HG03064 (cell line): ENCODE data around the gene P2RX2.

ENCODE experiments used
- ATAC-seq: cut with Tn5 transposase; IDR thresholded peaks from one replicate; pipeline ENCODE4 v1.9.1; 2021; ENCODE audit warnings: low read depth; ENCODE audit not compliant: unreplicated experiment

The P2RX2 gene

GRCh38 chr12:132618683-132619043 is at the start of gene P2RX2:
Gene P2RX2, plus strand, starts transcription at chr12:132618776. Its CDS starts 41 bp downstream, at chr12:132618817.
- no peak for ATAC-seq

- no peak for ATAC-seq
Observed at GRCh38 chr12:132568826-132569480, 49.6 kb upstream of the P2RX2 start.

- ATAC-seq: no peak
Observed at GRCh38 chr12:132569856-132570480, 48.6 kb upstream of the P2RX2 start.

- no peak for ATAC-seq
Observed at GRCh38 chr12:132570635-132571034, 47.9 kb upstream of the P2RX2 start.

GRCh38 chr12:132571051-132571450 is 47.5 kb upstream of the P2RX2 start:
- ATAC-seq: no peak

- ATAC-seq: no peak
Observed at GRCh38 chr12:132571598-132571997, 47.0 kb upstream of the P2RX2 start.

- no peak for ATAC-seq
Observed at GRCh38 chr12:132572106-132572505, 46.5 kb upstream of the P2RX2 start.

- ATAC-seq: no peak
Observed at GRCh38 chr12:132572801-132573760, 45.5 kb upstream of the P2RX2 start.

GRCh38 chr12:132574271-132574996 is 44.1 kb upstream of the P2RX2 start:
- ATAC-seq: no peak

- ATAC-seq: no peak
Observed at GRCh38 chr12:132575661-132576060, 42.9 kb upstream of the P2RX2 start.

- no peak for ATAC-seq
Observed at GRCh38 chr12:132576701-132577100, 41.9 kb upstream of the P2RX2 start.

GRCh38 chr12:132577191-132577920 is 41.2 kb upstream of the P2RX2 start:
- no peak for ATAC-seq

- no peak for ATAC-seq
Observed at GRCh38 chr12:132578118-132578517, 40.5 kb upstream of the P2RX2 start.

- no peak for ATAC-seq
Observed at GRCh38 chr12:132578826-132579225, 39.8 kb upstream of the P2RX2 start.

GRCh38 chr12:132579744-132580143 is 38.8 kb upstream of the P2RX2 start:
- no peak for ATAC-seq

GRCh38 chr12:132580701-132581292 is 37.8 kb upstream of the P2RX2 start:
- no peak for ATAC-seq

- ATAC-seq: no peak
Observed at GRCh38 chr12:132581348-132582057, 37.1 kb upstream of the P2RX2 start.

- ATAC-seq: no peak
Observed at GRCh38 chr12:132582058-132582420, 36.5 kb upstream of the P2RX2 start.
